Peyer's patch (tissue), 4 donors: Measurements from ENCODE around the gene MESP2. TPM values are rescaled to one million over a fixed set of nuclear protein-coding genes. Genes with fewer than 3 reads are reported as not detected.

Source experiments
- DNase-seq, 3 donors: peaks; one replicate each; pipeline ENCODE4 v3.0.0-alpha.2; 2017 to 2019
- H3K27ac ChIP-seq, 4 donors: fragments of 200-600 bp; sonication (generic); one replicate each; pipeline ENCODE4 v1.5.1; 2016 to 2019
- H3K27me3 ChIP-seq, 2 donors: fragments of 200-600 bp; sonication (generic); one replicate each; pipeline ENCODE4 v1.5.1; 2019
- H3K36me3 ChIP-seq, 3 donors: fragments of 200-600 bp; sonication (generic); one replicate each; pipeline ENCODE4 v1.5.1; 2016 to 2019
- H3K4me1 ChIP-seq, 4 donors: fragments of 200-600 bp; sonication (generic); one replicate each; pipeline ENCODE4 v1.5.1; 2016 to 2019
- H3K4me3 ChIP-seq, 4 donors: fragments of 200-600 bp; sonication (generic); 1 replicate in 3 of 4; 2 replicates in 1 of 4; pipeline ENCODE4 v1.5.1; 2016 to 2019; ENCODE audit warnings: mild to moderate bottlenecking in 1 of 4
- H3K9me3 ChIP-seq, 4 donors: fragments of 200-600 bp; sonication (generic); one replicate each; pipeline ENCODE4 v1.5.1; 2016 to 2019; ENCODE audit warnings: mild to moderate bottlenecking in 1 of 4
- CTCF ChIP-seq, 6 experiments: fragments of 450-650 bp in 4 of 6; fragments of 200-600 bp in 2 of 6; sonication (generic) in 1 of 6; IDR thresholded peaks; one replicate each; pipeline ENCODE4 v1.5.1; 2017 to 2019; ENCODE audit warnings: antibody characterized with exemption in 6 of 6, mild to moderate bottlenecking in 3 of 6, moderate library complexity in 1 of 6
- POLR2A ChIP-seq, 2 donors: fragments of 450-650 bp; IDR thresholded peaks; one replicate each; pipeline ENCODE4 v1.5.1; 2017; ENCODE audit warnings: antibody characterized with exemption in 2 of 2, mild to moderate bottlenecking in 2 of 2, moderate library complexity in 2 of 2
- total RNA-seq, 4 donors: library from RNA; depleted of rRNA; stranded (reverse); fragments of >200 nt; gene quantifications; one replicate each; pipeline ENCODE4 v1.1.0, GENCODE V29; 2016

Gene MESP2
- total RNA-seq, result not detected

- Histone ChIP-seq H3K27ac (peak within 1 kb of the TSS in 2 of 4 donors; percentile 12 to 20), H3K36me3 (no peaks in the 10 kb centered on the region), H3K4me3 (peak within 1 kb of the TSS; percentile 24 to 53 (median 47)), H3K27me3 (no peaks in the 10 kb centered on the region), H3K4me1 (peaks cover 2 to 21% (median 9%) of the 10 kb centered on the region in 4 donors), H3K9me3 (no peaks in the 10 kb centered on the region)
- peak; percentile 36 to 88 (median 87) for DNase-seq
- TF ChIP-seq POLR2A (IDR thresholded peaks at IDR 0.05) (peak in 1 of 2 donors; percentile 17), CTCF (IDR thresholded peaks at IDR 0.05) (peak in 4 of 6 experiments; percentile 22 to 56 (median 52))
Measured at GRCh38 chr15:89776274-89777072, at the start of gene MESP2. Gene MESP2, plus strand, starts transcription at chr15:89776332. Its CDS starts 26 bp downstream, at chr15:89776358.

- H3K4me1 ChIP-seq, result no peaks in the 10 kb centered on the region
- H3K27me3 ChIP-seq, result no peaks in the 10 kb centered on the region
- DNase-seq, result no peak
- no peaks in the 10 kb centered on the region for H3K36me3 ChIP-seq
- H3K27ac ChIP-seq, result peak overlapping the region in 1 of 4 donors; percentile 36
- no peak overlapping the region for H3K4me3 ChIP-seq
- H3K9me3 ChIP-seq, result no peaks in the 10 kb centered on the region
- no peak for TF ChIP-seq CTCF (IDR thresholded peaks at IDR 0.05)
- no peak for TF ChIP-seq POLR2A (IDR thresholded peaks at IDR 0.05)
Measured at GRCh38 chr15:89728254-89728653, 47.9 kb upstream of the MESP2 start.

GRCh38 chr15:89731275-89731674, 44.9 kb upstream of the MESP2 start:
- no peaks in the 10 kb centered on the region for H3K9me3 ChIP-seq
- no peak for TF ChIP-seq POLR2A (IDR thresholded peaks at IDR 0.05)
- TF ChIP-seq CTCF (IDR thresholded peaks at IDR 0.05), result no peak
- DNase-seq, result no peak
- H3K36me3 ChIP-seq, result no peaks in the 10 kb centered on the region
- no peak overlapping the region for H3K4me3 ChIP-seq
- H3K27ac ChIP-seq, result no peak overlapping the region
- no peaks in the 10 kb centered on the region for H3K4me1 ChIP-seq
- H3K27me3 ChIP-seq, result no peaks in the 10 kb centered on the region

GRCh38 chr15:89732451-89733172, 43.5 kb upstream of the MESP2 start:
- H3K27me3 ChIP-seq, result no peaks in the 10 kb centered on the region
- TF ChIP-seq POLR2A (IDR thresholded peaks at IDR 0.05) (no peak), CTCF (IDR thresholded peaks at IDR 0.05) (no peak)
- H3K9me3 ChIP-seq, result no peaks in the 10 kb centered on the region
- no peak overlapping the region for H3K4me3 ChIP-seq
- H3K4me1 ChIP-seq, result no peaks in the 10 kb centered on the region
- no peaks in the 10 kb centered on the region for H3K36me3 ChIP-seq
- DNase-seq, result no peak
- H3K27ac ChIP-seq, result no peak overlapping the region

GRCh38 chr15:89735773-89736172, 40.4 kb upstream of the MESP2 start:
- Histone ChIP-seq H3K9me3 (no peaks in the 10 kb centered on the region), H3K36me3 (no peaks in the 10 kb centered on the region), H3K27ac (no peak overlapping the region), H3K4me3 (no peak overlapping the region), H3K27me3 (no peaks in the 10 kb centered on the region), H3K4me1 (no peaks in the 10 kb centered on the region)
- DNase-seq, result no peak
- TF ChIP-seq POLR2A (IDR thresholded peaks at IDR 0.05) (no peak), CTCF (IDR thresholded peaks at IDR 0.05) (no peak)
